HL-60 (cell line): ENCODE results near the gene CDK2.

ENCODE experiments used
- DNase-seq, 2 experiments: peaks; one replicate each; pipeline ENCODE4 v3.0.0-alpha.2; 2010 to 2020; ENCODE audit warnings: low read depth in 1 of 2, low spot score in 1 of 2
- H3K27ac ChIP-seq: fragments of 250-450 bp; sonication (Bioruptor Pico); replicated peaks from 2 replicates; pipeline ENCODE4 v1.5.1; 2020; ENCODE audit warnings: mild to moderate bottlenecking, moderate library complexity
- H3K27me3 ChIP-seq: fragments of 250-450 bp; sonication (Bioruptor Pico); 2 replicates; pipeline ENCODE4 v1.5.1; 2021; ENCODE audit warnings: mild to moderate bottlenecking, moderate library complexity; ENCODE audit not compliant: insufficient read depth, poor library complexity, severe bottlenecking
- H3K4me3 ChIP-seq: replicated peaks from 2 replicates; pipeline ENCODE4 v1.5.1; 2011; ENCODE audit warnings: mild to moderate bottlenecking, control low read depth, low read length; ENCODE audit not compliant: insufficient read depth
- CTCF ChIP-seq: IDR thresholded peaks from one replicate; pipeline ENCODE4 v1.5.1; 2011; ENCODE audit warnings: low read length, control low read depth, inconsistent platforms; ENCODE audit not compliant: insufficient read depth
- GABPA ChIP-seq: IDR thresholded peaks from 2 replicates; pipeline ENCODE4 v1.6.1; 2012; ENCODE audit warnings: low read depth
- POLR2AphosphoS5 ChIP-seq: IDR thresholded peaks from 2 replicates; pipeline ENCODE4 v1.6.1; 2012; ENCODE audit warnings: low read depth
- REST ChIP-seq: IDR thresholded peaks from 2 replicates; pipeline ENCODE4 v1.6.1; 2012; ENCODE audit warnings: low read depth; ENCODE audit not compliant: insufficient replicate concordance
- SPI1 ChIP-seq: IDR thresholded peaks from 2 replicates; pipeline ENCODE4 v1.6.1; 2012; ENCODE audit warnings: low read depth, mild to moderate bottlenecking, borderline replicate concordance

CDK2 gene

GRCh38 chr12:55955344-55955743 lies 11.3 kb upstream of the CDK2 start:
- Histone ChIP-seq H3K27me3 (no peaks in the 10 kb centered on the region), H3K27ac (no peak overlapping the region), H3K4me3 (no peak overlapping the region)
- no peak for DNase-seq
- TF ChIP-seq CTCF (no peak), REST (no peak), SPI1 (no peak), GABPA (no peak), POLR2AphosphoS5 (no peak)

- TF ChIP-seq GABPA (no peak), CTCF (peak; percentile 28)
- Histone ChIP-seq H3K27me3 (no peaks in the 10 kb centered on the region), H3K27ac (no peak overlapping the region), H3K4me3 (no peak overlapping the region)
- peak; percentile 42 to 54 for DNase-seq
Measured at GRCh38 chr12:55955800-55956508, 10.7 kb upstream of the CDK2 start.

GRCh38 chr12:55957106-55957859 lies 9.3 kb upstream of the CDK2 start:
- TF ChIP-seq CTCF (no peak), SPI1 (no peak), GABPA (no peak), REST (no peak), POLR2AphosphoS5 (no peak)
- no peak overlapping the region for H3K27ac ChIP-seq
- H3K27me3 ChIP-seq: no peaks in the 10 kb centered on the region
- no peak overlapping the region for H3K4me3 ChIP-seq
- DNase-seq: no peak

- no peaks in the 10 kb centered on the region for H3K27me3 ChIP-seq
- no peak overlapping the region for H3K27ac ChIP-seq
- no peak for TF ChIP-seq GABPA
- TF ChIP-seq CTCF: no peak
- no peak for TF ChIP-seq SPI1
- no peak for DNase-seq
- no peak overlapping the region for H3K4me3 ChIP-seq
Measured at GRCh38 chr12:55963760-55964159, 2.9 kb upstream of the CDK2 start.
